T-helper 2 cell (primary cell): ENCODE results near the gene CCDC80.
A peak's percentile ranks its signal among the peaks of the same experiment; 100 is the strongest.

Source experiments
- DNase-seq, 5 experiments: peaks; one replicate each; pipeline versions ENCODE4 v3.0.0 to v3.0.0-alpha.2; 2012 to 2022

The CCDC80 gene

GRCh38 chr3:112631257-112631656 lies 9.7 kb downstream of the CCDC80 start:
- no peak for DNase-seq

DNA sequence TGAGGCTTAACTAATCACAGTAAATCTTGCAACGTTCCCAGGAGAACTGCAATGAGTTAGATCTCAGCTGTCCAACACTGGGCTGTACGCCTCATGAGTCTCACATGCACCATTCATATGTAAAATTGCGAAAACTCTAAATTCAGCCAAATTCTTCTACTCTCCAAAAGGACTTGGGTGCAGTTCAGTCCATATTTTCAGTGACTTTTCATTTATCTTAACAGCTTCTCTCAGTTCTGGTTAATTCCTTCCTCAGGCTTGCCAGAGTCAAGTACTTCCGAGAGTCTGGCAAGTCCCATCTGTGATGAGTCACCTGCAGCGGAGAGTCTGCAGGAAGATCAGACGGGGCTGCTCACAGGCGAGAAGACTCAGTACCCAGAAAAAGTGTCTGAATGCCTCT lies 11.5 kb downstream of the CCDC80 start:
- DNase-seq: no peak

DNA sequence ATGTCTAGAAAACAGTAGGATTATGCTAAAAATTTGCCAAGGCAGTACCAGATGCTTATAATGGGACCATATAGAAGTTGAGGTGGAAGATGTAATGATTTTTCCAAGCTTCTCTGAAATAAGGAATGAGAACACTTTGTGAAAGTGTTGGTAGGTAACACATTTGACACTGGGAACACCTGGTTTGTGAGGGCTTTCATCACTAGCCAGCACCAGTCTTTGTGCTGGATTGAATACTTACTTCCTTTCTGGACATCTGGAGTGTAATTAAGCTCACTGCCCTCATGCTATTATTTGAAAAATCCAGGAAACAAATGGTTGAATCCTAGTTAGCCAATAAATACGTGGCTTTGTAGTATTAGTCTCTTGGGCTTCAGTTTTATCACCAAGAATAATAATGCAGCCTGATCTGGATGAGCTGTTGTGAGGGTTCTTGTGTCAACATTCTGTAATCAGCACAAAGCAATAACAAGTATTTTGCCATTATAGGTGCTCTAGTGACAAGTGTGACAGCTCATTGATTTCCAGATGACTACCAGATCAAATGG lies 12.9 kb downstream of the CCDC80 start:
- no peak for DNase-seq

- DNase-seq: no peak
Measured at GRCh38 chr3:112627419-112627818, 13.5 kb downstream of the CCDC80 start.

GRCh38 chr3:112623717-112624116 lies 17.2 kb downstream of the CCDC80 start:
- DNase-seq: no peak

GRCh38 chr3:112623213-112623612 lies 17.7 kb downstream of the CCDC80 start:
- no peak for DNase-seq

GRCh38 chr3:112619295-112619694 lies 21.6 kb downstream of the CCDC80 start:
- DNase-seq: no peak

DNA sequence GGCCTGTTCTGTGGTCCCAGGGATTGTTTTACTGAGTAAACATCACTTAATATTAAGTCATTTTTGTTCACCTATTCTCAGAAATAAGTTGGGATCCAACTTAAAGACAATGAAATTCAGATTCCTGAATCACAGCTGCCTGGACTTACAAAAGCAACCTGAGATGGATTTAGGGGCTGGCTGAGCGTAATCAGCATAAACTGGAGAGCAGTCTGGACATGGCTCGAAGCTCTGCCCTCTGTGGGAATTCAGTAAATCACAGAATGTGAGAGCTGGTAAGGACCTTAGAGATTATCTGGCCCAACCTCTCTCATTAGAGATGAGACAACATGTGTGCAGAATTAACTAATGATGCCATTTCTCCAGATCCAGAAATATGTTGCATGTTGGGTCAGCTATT lies 23.7 kb downstream of the CCDC80 start:
- no peak for DNase-seq

- DNase-seq: no peak
Measured at GRCh38 chr3:112615989-112616731, 24.8 kb downstream of the CCDC80 start.

DNA sequence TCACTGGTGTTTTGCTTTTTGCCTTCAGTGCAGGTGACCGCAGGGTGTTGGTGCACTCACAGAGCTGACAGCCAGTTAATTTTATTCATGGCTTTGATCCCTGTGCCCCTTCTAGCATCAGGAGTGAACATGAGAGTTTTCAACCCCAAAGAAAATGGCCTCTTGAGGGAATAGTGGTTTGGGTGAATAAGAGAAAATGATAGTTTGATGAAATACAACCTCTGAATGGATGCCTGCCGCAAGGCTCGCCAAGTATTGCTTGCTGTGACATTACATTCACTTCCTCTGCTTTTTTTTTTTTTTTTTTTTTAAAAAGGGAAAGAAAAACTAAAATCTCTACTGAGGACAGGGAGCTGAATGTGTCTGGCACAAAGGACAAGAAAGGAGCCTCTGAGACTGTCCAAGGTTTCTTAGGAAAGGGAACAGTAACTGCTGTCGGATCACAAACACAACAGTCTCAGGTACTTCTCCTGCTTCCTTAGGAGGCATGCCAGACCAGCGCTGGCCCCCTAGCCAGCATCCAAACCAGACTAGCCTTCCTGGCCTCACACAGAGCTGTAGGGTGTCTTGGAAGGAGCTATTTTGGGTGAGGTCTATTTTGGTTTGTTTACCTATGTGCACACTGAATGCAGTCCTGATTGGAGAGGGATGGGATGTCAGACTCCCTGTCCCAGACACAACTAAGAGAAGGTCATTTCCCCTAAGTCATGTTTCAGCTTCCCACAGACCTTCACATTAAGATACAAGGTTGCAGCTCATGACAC lies 29.0 kb downstream of the CCDC80 start:
- no peak for DNase-seq

- no peak for DNase-seq
Measured at GRCh38 chr3:112610121-112610520, 30.8 kb downstream of the CCDC80 start.

GRCh38 chr3:112607863-112608262 lies 33.1 kb downstream of the CCDC80 start:
- DNase-seq: no peak

- DNase-seq: no peak
Measured at GRCh38 chr3:112606098-112606497, 34.8 kb downstream of the CCDC80 start.

GRCh38 chr3:112605285-112605684 lies 35.7 kb downstream of the CCDC80 start:
- peak in 1 of 5 experiments; percentile 24 for DNase-seq

DNA sequence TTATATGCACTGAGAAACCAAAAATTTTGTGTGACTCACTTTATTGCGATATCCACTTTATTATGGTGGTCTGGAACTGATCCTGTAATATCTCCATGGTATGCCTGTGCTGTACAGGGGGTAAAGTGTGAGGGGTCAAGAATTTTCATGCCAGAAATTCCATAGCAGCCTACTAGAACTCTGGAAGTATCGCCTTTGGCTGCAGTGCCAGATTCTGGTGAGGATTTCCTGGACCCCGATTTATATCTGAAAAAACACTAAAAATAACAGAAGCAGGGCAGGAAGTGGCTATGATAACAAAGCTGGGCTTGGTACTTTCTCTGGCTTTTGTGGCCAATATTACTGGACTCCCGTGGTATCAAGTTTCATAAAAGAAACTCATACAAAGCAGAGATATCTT lies 36.4 kb downstream of the CCDC80 start:
- peak in 1 of 5 experiments; percentile 27 for DNase-seq

- peak in 1 of 5 experiments; percentile 46 for DNase-seq
Measured at GRCh38 chr3:112602217-112602838, 38.6 kb downstream of the CCDC80 start.

GRCh38 chr3:112598731-112599130 lies 42.2 kb downstream of the CCDC80 start:
- DNase-seq: no peak

DNA sequence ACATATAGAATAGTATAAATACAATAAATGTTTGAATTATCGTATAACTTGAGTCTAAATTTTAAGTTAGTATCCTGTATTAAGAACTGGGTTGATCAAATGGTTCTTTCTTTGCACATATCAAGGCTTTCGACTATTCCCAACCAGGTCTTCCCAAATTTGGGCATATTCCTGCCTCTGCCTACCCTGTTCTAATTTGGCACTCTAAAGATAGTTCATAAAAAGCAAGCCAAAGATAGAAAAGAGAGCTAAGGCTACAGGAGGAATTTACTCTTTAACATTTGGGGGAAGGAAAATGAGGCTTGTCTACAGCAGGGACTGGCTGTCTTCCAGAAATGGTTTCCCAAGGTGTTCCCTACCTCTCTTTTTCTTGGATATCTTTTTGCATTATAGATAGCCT lies 43.0 kb downstream of the CCDC80 start:
- no peak for DNase-seq

DNA sequence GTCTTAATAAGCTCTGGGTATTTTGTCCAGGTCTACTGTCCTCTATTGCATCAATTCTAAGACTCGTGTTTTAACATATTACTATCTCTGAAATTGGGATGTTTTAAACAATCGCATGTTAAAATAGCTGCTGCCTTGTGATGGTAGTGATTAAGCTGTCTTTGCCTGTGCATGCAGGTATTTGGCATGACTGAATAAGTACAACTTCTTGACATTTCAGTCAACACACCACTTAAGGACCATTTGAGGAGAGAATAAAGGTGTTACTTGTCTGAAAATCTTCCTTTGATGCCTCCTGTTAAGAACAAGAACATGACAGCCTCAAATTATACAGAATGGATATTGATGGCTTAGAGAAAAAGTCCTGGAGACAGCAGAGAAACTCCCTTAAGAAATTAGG lies 46.1 kb downstream of the CCDC80 start:
- no peak for DNase-seq

DNA sequence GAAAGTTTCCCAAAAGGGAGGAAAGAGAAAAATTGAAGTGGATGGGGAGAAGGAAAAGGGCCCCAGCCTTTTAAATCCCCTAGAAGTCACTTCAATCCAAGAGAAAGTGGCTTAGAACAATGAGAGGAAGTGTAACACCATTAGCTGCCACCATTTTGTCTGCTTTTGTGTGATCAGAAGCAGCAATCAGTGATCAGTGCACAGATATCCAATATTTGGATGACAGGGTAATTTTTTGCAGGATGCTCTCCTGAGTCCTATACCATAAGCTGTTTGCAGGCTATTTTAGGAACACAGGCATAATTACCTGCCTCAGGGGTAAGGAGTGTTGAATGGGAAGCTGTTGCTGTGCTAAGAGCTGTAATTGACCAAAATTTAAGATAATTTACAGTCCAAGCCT lies 47.7 kb downstream of the CCDC80 start:
- DNase-seq: no peak

- DNase-seq: no peak
Measured at GRCh38 chr3:112587336-112587735, 53.6 kb downstream of the CCDC80 start.

- DNase-seq: no peak
Measured at GRCh38 chr3:112585782-112586181, 55.2 kb downstream of the CCDC80 start.

DNA sequence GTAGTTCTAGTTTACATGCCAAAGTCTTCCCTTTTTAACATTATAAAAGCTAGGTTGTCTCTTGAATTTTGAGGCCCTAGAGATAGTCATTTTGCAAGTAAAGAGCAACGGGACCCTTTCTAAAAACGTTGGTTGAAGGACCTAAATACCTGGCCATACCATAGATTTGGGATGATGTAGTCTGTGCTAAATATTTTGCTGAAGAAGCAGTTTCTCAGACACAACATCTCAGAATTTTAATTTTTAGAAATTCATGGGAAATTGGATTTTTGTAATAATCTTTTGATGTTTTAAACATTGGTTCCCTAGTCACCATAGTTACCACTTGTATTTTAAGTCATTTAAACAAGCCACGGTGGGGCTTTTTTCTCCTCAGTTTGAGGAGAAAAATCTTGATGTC lies 57.8 kb downstream of the CCDC80 start:
- no peak for DNase-seq
